ENCODE measurements around the gene ZNF497. TPM values are rescaled to one million over a fixed set of nuclear protein-coding genes. Genes with fewer than 3 reads are reported as not detected.

Gene ZNF497
- total and polyA plus RNA-seq, 9 of the 15 experiments (the other 6 are each of a cell fraction or from before 2014, with no cell fraction given) = 0.06 to 0.98 (median 0.44) TPM; not detected in 1

GRCh38 chr19:58305065-58305931 lies 57.3 kb downstream of the ZNF497 start, which contains the start of gene ERVK3-1 (continued):
- TF ChIP-seq SRSF1 (IDR thresholded peaks at IDR 0.05; ENCODE audit: low read depth, low read length) (no peak), TCF7 (IDR thresholded peaks at IDR 0.05; ENCODE audit: borderline replicate concordance) (0 out of 2 replicates have a peak, but pooled peaks have one; percentile 40), L3MBTL2 (IDR thresholded peaks at IDR 0.05) (peak; percentile 65), SIN3A (IDR thresholded peaks at IDR 0.05; ENCODE audit: borderline replicate concordance in 2 of 2, control insufficient read depth in 1 of 2, low read depth in 2 of 2, low read length in 2 of 2) (peak; percentile 67 to 89), ZNF79 (CRISPR knock-in tag; IDR thresholded peaks at IDR 0.05; ENCODE audit: low read depth) (no peak), CBFA2T2 (conservative IDR thresholded peaks at IDR 0.05) (peak; percentile 36), PATZ1 (CRISPR knock-in tag; IDR thresholded peaks at IDR 0.05; ENCODE audit: borderline replicate concordance) (no peak), HMGN3 (IDR thresholded peaks at IDR 0.05; ENCODE audit: borderline replicate concordance, extremely low read depth, insufficient read length, low read depth, low read length) (peak; percentile 54), ZNF143 (CRISPR knock-in tag; IDR thresholded peaks at IDR 0.05) (peak; percentile 100), SNAPC5 (CRISPR knock-in tag; IDR thresholded peaks at IDR 0.05) (no peak), ZNF197 (CRISPR knock-in tag; IDR thresholded peaks at IDR 0.05; ENCODE audit: low read depth) (peak; percentile 92), GABPA (tag; conservative IDR thresholded peaks at IDR 0.05; ENCODE audit: low read depth) (peak; percentile 98), E2F4 (CRISPR knock-in tag; IDR thresholded peaks at IDR 0.05; ENCODE audit: low read depth) (peak; percentile 27; the same call in 1 of the 2 replicates), ZNF12 (CRISPR knock-in tag; IDR thresholded peaks at IDR 0.05) (no peak), SOX6 (IDR thresholded peaks at IDR 0.05) (no peak; the same call in 1 of the 2 replicates), SMARCB1 (IDR thresholded peaks at IDR 0.05; ENCODE audit: insufficient read length, low read depth) (no peak), ZMIZ1 (IDR thresholded peaks at IDR 0.05; ENCODE audit: low read depth in 2 of 2, low read length in 2 of 2) (peak in 1 of 2 experiments; percentile 48; a peak in 1 of 4 replicates), PYGO2 (tag; IDR thresholded peaks at IDR 0.05) (no peak)

Data from K562 (cell line).